ENCODE results near the gene ZNF235. TPM values are rescaled to one million over a fixed set of nuclear protein-coding genes. Genes with fewer than 3 reads are reported as not detected.

Gene ZNF235
- total and polyA plus RNA-seq, 2 of the 4 experiments (the other 2 are of a cell fraction) = 0.77 to 3.0 TPM

DNA sequence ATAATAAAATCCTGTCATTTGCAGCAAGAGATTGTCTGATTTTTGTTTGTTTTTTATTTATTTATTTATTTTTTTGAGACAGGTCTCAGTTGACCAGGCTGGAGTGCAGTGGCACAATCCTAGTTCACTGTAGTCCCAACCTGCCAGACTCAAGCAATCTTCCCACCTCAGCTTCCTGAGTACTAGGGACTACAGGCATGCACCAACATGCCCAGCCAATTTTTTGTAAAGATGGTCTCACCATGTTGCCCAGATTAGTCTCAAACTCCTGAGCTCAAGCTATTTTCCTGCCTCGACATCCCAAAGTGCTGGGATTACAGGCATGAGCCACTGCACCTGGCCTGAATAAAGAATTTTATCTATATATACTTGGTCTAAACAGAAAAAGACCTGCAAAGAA lies 27.5 kb downstream of the ZNF235 start:
- Histone ChIP-seq H2AK5ac (ENCODE audit: low read depth, low read length) (no peak overlapping the region), H2AFZ (replicated peaks; ENCODE audit: low read length, poor library complexity) (no peak overlapping the region), H4K20me1 (ENCODE audit: insufficient read depth, low read length) (no peaks in the 10 kb centered on the region), H4K5ac (ENCODE audit: low read depth, low read length) (no peak overlapping the region), H3K56ac (ENCODE audit: extremely low read depth, insufficient read depth, low read length) (no peak overlapping the region), H3K4me3 (ENCODE audit: insufficient read depth, low read depth, low read length) (no peak overlapping the region), H4K8ac (ENCODE audit: low read depth in 2 of 2, low read length in 2 of 2) (no peak overlapping the region), H4K91ac (ENCODE audit: insufficient read depth, low read depth, low read length) (no peak overlapping the region), H3K9me1 (ENCODE audit: insufficient read depth, low read length) (no peaks in the 10 kb centered on the region), H3K18ac (ENCODE audit: low read depth, low read length) (no peak overlapping the region), H2AK9ac (replicated peaks; ENCODE audit: low read depth, low read length, poor library complexity) (no peak overlapping the region), H3K79me1 (ENCODE audit: low read depth in 1 of 2, low read length in 2 of 2) (no peaks in the 10 kb centered on the region), H2BK15ac (ENCODE audit: low read depth, low read length) (no peak overlapping the region), H2BK20ac (ENCODE audit: low read depth, low read length) (no peak overlapping the region), H3K27me3 (ENCODE audit: control insufficient read depth, insufficient read depth, low read length) (no peaks in the 10 kb centered on the region), H3K9ac (ENCODE audit: low read depth, low read length) (no peak overlapping the region), H3K4me1 (ENCODE audit: control insufficient read depth, insufficient read depth, low read length) (no peaks in the 10 kb centered on the region), H3K36me3 (ENCODE audit: control insufficient read depth, insufficient read depth, low read length) (0 out of 2 replicates have a peak, but pooled peaks cover 1% of the 10 kb centered on the region), H3K23ac (ENCODE audit: low read depth, low read length) (no peak overlapping the region), H3K14ac (replicated peaks; ENCODE audit: low read depth, low read length) (no peak overlapping the region), H2BK120ac (ENCODE audit: low read depth, low read length) (no peak overlapping the region), H3K27ac (ENCODE audit: insufficient read depth, low read length) (no peak overlapping the region), H3K4ac (ENCODE audit: low read depth, low read length) (no peak overlapping the region), H3K9me3 (ENCODE audit: control insufficient read depth, insufficient read depth, low read length) (peaks cover 14% of the 10 kb centered on the region), H2BK5ac (ENCODE audit: low read depth, low read length, poor library complexity, severe bottlenecking) (no peak overlapping the region), H3K4me2 (ENCODE audit: low read depth, low read length) (no peak overlapping the region)
- DNase-seq (no peak), ATAC-seq (ENCODE audit: low read depth) (no peak)
- no peak for TF ChIP-seq SMC3 (IDR thresholded peaks at IDR 0.05; ENCODE audit: low read depth, low read length)
- TF ChIP-seq CEBPB (IDR thresholded peaks at IDR 0.05; ENCODE audit: low read depth, low read length) = no peak
- no peak for TF ChIP-seq MAZ (IDR thresholded peaks at IDR 0.05; ENCODE audit: borderline replicate concordance, low read depth, low read length)
- no peak for TF ChIP-seq RFX5 (IDR thresholded peaks at IDR 0.05; ENCODE audit: low read depth, low read length)
- TF ChIP-seq NFE2L2 (IDR thresholded peaks at IDR 0.05; ENCODE audit: low read depth, low read length) = no peak
- BruUV-seq (replicated peaks) = no TSS peak
- intact Hi-C loops (cut with micrococcal nuclease) = no loop called here
- ChIA-PET POLR2A (ENCODE audit: unreplicated experiment) (no interaction called here), CTCF (no interaction called here)
- no CpG with 5 or more reads among the region's 1 CpG for WGBS, 2 experiments (ENCODE audit: extremely low coverage in 2 of 2, insufficient read length in 1 of 2)
- in situ Hi-C loops (cut with MboI; ENCODE audit: low sequenced_read_pairs) = no loop called here
- dilution Hi-C loops (cut with HindIII; ENCODE audit: low sequenced_read_pairs, unreplicated experiment) = no loop called here

Data from IMR-90 (cell line).